Cardiac muscle cell (in vitro differentiated cells and primary cell): ENCODE results near the gene CAPN9. TPM values are rescaled to one million over a fixed set of nuclear protein-coding genes. Genes with fewer than 3 reads are reported as not detected.

ENCODE experiments used
- DNase-seq, 2 donors: peaks; one replicate each; pipeline versions ENCODE4 v3.0.0 to v3.0.0-alpha.2; 2010 to 2017; ENCODE audit warnings: low read depth in 1 of 2, low spot score in 1 of 2
- H3K27ac ChIP-seq: fragments of 200-600 bp; sonication (generic); 2 replicates; pipeline ENCODE4 v1.5.1; 2016
- H3K27me3 ChIP-seq: fragments of 200-600 bp; sonication (generic); 2 replicates; pipeline ENCODE4 v1.6.0; 2016; ENCODE audit warnings: control low read depth
- H3K36me3 ChIP-seq: fragments of 200-600 bp; sonication (generic); 2 replicates; pipeline ENCODE4 v1.5.1; 2016; ENCODE audit warnings: control low read depth
- H3K4me1 ChIP-seq: fragments of 200-600 bp; sonication (generic); 2 replicates; pipeline ENCODE4 v1.8.1; 2017; ENCODE audit warnings: low read depth, mild to moderate bottlenecking, mixed run types
- H3K4me3 ChIP-seq: fragments of 200-600 bp; sonication (generic); 2 replicates; pipeline ENCODE4 v1.5.1; 2016; ENCODE audit warnings: mild to moderate bottlenecking
- H3K9me3 ChIP-seq: fragments of 200-600 bp; sonication (generic); 2 replicates; pipeline ENCODE4 v1.5.1; 2017; ENCODE audit warnings: low read depth, mild to moderate bottlenecking, control low read depth
- CTCF ChIP-seq: IDR thresholded peaks from 2 replicates; pipeline ENCODE4 v1.5.1; 2012; ENCODE audit warnings: low read depth, mild to moderate bottlenecking, low read length
- polyA plus RNA-seq: library from polyadenylated mRNA; unstranded; fragments of >200 nt; fragmentation: Nextera tagmentation; extraction: Ambion mirVana; gene quantifications from 2 replicates; pipeline ENCODE4 v1.2.1, GENCODE V29; 2016
- total RNA-seq: library from RNA; depleted of rRNA; stranded (reverse); fragments of >200 nt; gene quantifications from 2 replicates; pipeline ENCODE4 v1.2.3, GENCODE V29; 2016

CAPN9 gene
- total and polyA plus RNA-seq, 2 experiments from 2014 or later, result 0.12 to 0.87 TPM

GRCh38 chr1:230790026-230790425 is 42.8 kb downstream of the CAPN9 start:
- Histone ChIP-seq H3K9me3 (no peaks in the 10 kb centered on the region), H3K27me3 (peaks cover 12% of the 10 kb centered on the region), H3K27ac (no peak overlapping the region), H3K4me3 (no peak overlapping the region), H3K4me1 (no peaks in the 10 kb centered on the region), H3K36me3 (no peaks in the 10 kb centered on the region)
- TF ChIP-seq CTCF, result no peak
- no peak for DNase-seq

- Histone ChIP-seq H3K9me3 (no peaks in the 10 kb centered on the region), H3K27me3 (peaks cover 11% of the 10 kb centered on the region), H3K4me1 (no peaks in the 10 kb centered on the region), H3K4me3 (no peak overlapping the region), H3K27ac (no peak overlapping the region), H3K36me3 (no peaks in the 10 kb centered on the region)
- TF ChIP-seq CTCF, result no peak
- no peak for DNase-seq
These were observed 44.9 kb downstream of the CAPN9 start for GRCh38 chr1:230791986-230792564.

GRCh38 chr1:230792691-230793462 is 45.7 kb downstream of the CAPN9 start:
- DNase-seq, result peak in 1 of 2 donors; percentile 46

GRCh38 chr1:230793463-230793745 is 46.2 kb downstream of the CAPN9 start:
- TF ChIP-seq CTCF, result no peak
- H3K27ac ChIP-seq, result no peak overlapping the region

More at GRCh38 chr1:230792691-230793462, 45.7 kb downstream of the CAPN9 start:
- Histone ChIP-seq H3K9me3 (no peaks in the 10 kb centered on the region), H3K36me3 (no peaks in the 10 kb centered on the region), H3K4me1 (no peaks in the 10 kb centered on the region), H3K27me3 (peaks cover 10% of the 10 kb centered on the region), H3K27ac (no peak overlapping the region), H3K4me3 (no peak overlapping the region)
- peak; percentile 22 for TF ChIP-seq CTCF

GRCh38 chr1:230794431-230794830 is 47.2 kb downstream of the CAPN9 start:
- no peak overlapping the region for H3K4me3 ChIP-seq
- no peaks in the 10 kb centered on the region for H3K36me3 ChIP-seq
- H3K27ac ChIP-seq, result no peak overlapping the region
- no peaks in the 10 kb centered on the region for H3K4me1 ChIP-seq
- H3K27me3 ChIP-seq, result peaks cover 7% of the 10 kb centered on the region
- TF ChIP-seq CTCF, result no peak
- DNase-seq, result no peak
- no peaks in the 10 kb centered on the region for H3K9me3 ChIP-seq

More at GRCh38 chr1:230793463-230793745, 46.2 kb downstream of the CAPN9 start:
- Histone ChIP-seq H3K9me3 (no peaks in the 10 kb centered on the region), H3K4me3 (no peak overlapping the region), H3K27me3 (peaks cover 8% of the 10 kb centered on the region), H3K4me1 (no peaks in the 10 kb centered on the region), H3K36me3 (no peaks in the 10 kb centered on the region)
- DNase-seq, result no peak
